Measurements from ENCODE around the gene NPL.

The NPL gene

GRCh38 chr1:182848736-182849135 lies 59.2 kb downstream of the NPL start:
- H3K4me1 ChIP-seq (ENCODE audit: control insufficient read depth, insufficient read depth, low read length): peaks cover 6% of the 10 kb centered on the region
- no peak overlapping the region for H3K9ac ChIP-seq (ENCODE audit: low read length)
- no peaks in the 10 kb centered on the region for H3K9me3 ChIP-seq (ENCODE audit: control insufficient read depth, low read length)
- peaks cover 99% of the 10 kb centered on the region for H3K36me3 ChIP-seq (ENCODE audit: control insufficient read depth, insufficient read depth, low read length, severe bottlenecking)
- no peaks in the 10 kb centered on the region for H3K27me3 ChIP-seq (replicated peaks; ENCODE audit: control insufficient read depth, insufficient read depth, low read length)
- H3K4me3 ChIP-seq (ENCODE audit: low read length): no peak overlapping the region
- DNase-seq (ENCODE audit: low read depth): no peak

- no peaks in the 10 kb centered on the region for H3K27me3 ChIP-seq (replicated peaks; ENCODE audit: control insufficient read depth, insufficient read depth, low read length)
- H3K36me3 ChIP-seq (ENCODE audit: control insufficient read depth, insufficient read depth, low read length, severe bottlenecking): peaks cover 100% of the 10 kb centered on the region
- no peak for DNase-seq (ENCODE audit: low read depth)
- no peak overlapping the region for H3K9ac ChIP-seq (ENCODE audit: low read length)
- H3K4me3 ChIP-seq (ENCODE audit: low read length): no peak overlapping the region
- peaks cover 10% of the 10 kb centered on the region for H3K4me1 ChIP-seq (ENCODE audit: control insufficient read depth, insufficient read depth, low read length)
- H3K9me3 ChIP-seq (ENCODE audit: control insufficient read depth, low read length): no peaks in the 10 kb centered on the region
These were observed 60.7 kb downstream of the NPL start for GRCh38 chr1:182850319-182850718.

GRCh38 chr1:182851825-182852224 lies 62.3 kb downstream of the NPL start:
- no peaks in the 10 kb centered on the region for H3K27me3 ChIP-seq (replicated peaks; ENCODE audit: control insufficient read depth, insufficient read depth, low read length)
- H3K9me3 ChIP-seq (ENCODE audit: control insufficient read depth, low read length): no peaks in the 10 kb centered on the region
- peaks cover 22% of the 10 kb centered on the region for H3K4me1 ChIP-seq (ENCODE audit: control insufficient read depth, insufficient read depth, low read length)
- H3K4me3 ChIP-seq (ENCODE audit: low read length): no peak overlapping the region
- DNase-seq (ENCODE audit: low read depth): no peak
- H3K36me3 ChIP-seq (ENCODE audit: control insufficient read depth, insufficient read depth, low read length, severe bottlenecking): peaks cover 100% of the 10 kb centered on the region
- no peak overlapping the region for H3K9ac ChIP-seq (ENCODE audit: low read length)

DNA sequence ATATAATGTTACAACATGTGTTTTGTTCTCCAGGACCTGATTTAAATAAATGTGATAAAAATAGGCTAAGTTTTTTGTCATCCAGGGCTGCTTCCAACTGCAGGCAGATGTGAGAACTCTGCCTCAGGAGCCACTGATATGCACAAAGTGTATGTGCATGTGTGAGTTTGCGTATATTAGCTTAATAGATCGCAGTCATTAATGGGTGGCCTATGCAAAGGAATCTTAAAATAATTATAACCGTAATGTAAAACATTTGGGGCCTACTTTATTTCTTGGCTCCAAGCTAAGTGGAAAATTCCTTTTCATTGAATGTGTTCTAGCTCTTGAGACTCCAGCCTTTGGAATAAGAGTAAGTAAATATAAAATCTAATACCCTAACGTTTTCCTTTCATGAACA lies 66.3 kb downstream of the NPL start:
- Histone ChIP-seq H3K4me3 (ENCODE audit: low read length) (no peak overlapping the region), H3K27me3 (replicated peaks; ENCODE audit: control insufficient read depth, insufficient read depth, low read length) (no peaks in the 10 kb centered on the region), H3K9ac (ENCODE audit: low read length) (peak overlapping the region; percentile 12), H3K4me1 (ENCODE audit: control insufficient read depth, insufficient read depth, low read length) (peaks cover 22% of the 10 kb centered on the region), H3K36me3 (ENCODE audit: control insufficient read depth, insufficient read depth, low read length, severe bottlenecking) (peaks cover 100% of the 10 kb centered on the region), H3K9me3 (ENCODE audit: control insufficient read depth, low read length) (no peaks in the 10 kb centered on the region)
- DNase-seq (ENCODE audit: low read depth): peak; percentile 52

DNA sequence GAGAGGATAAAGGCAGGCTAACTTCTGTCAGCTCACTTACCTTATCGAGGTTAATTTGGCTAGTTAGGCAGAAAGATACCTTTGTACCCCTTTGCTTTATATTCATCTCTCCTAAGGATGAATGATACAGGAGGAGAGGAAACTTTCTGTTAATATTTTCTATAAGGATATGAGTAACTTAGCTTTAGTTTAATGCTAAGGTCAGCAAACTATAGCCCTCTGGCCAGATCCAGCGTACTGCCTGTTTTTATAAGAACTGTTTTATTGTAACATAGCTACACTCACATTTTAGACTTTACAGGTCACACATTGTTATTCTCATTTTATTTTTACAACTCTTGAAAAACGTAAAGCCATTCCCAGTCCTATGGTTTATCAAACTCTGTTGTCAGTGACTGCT lies 67.6 kb downstream of the NPL start:
- Histone ChIP-seq H3K36me3 (ENCODE audit: control insufficient read depth, insufficient read depth, low read length, severe bottlenecking) (peaks cover 100% of the 10 kb centered on the region), H3K9ac (ENCODE audit: low read length) (no peak overlapping the region), H3K4me3 (ENCODE audit: low read length) (no peak overlapping the region), H3K9me3 (ENCODE audit: control insufficient read depth, low read length) (no peaks in the 10 kb centered on the region), H3K4me1 (ENCODE audit: control insufficient read depth, insufficient read depth, low read length) (peaks cover 16% of the 10 kb centered on the region), H3K27me3 (replicated peaks; ENCODE audit: control insufficient read depth, insufficient read depth, low read length) (no peaks in the 10 kb centered on the region)
- no peak for DNase-seq (ENCODE audit: low read depth)

- H3K9ac ChIP-seq (ENCODE audit: low read length): no peak overlapping the region
- peaks cover 100% of the 10 kb centered on the region for H3K36me3 ChIP-seq (ENCODE audit: control insufficient read depth, insufficient read depth, low read length, severe bottlenecking)
- H3K4me3 ChIP-seq (ENCODE audit: low read length): no peak overlapping the region
- no peaks in the 10 kb centered on the region for H3K9me3 ChIP-seq (ENCODE audit: control insufficient read depth, low read length)
- DNase-seq (ENCODE audit: low read depth): no peak
- peaks cover 8% of the 10 kb centered on the region for H3K4me1 ChIP-seq (ENCODE audit: control insufficient read depth, insufficient read depth, low read length)
- H3K27me3 ChIP-seq (replicated peaks; ENCODE audit: control insufficient read depth, insufficient read depth, low read length): no peaks in the 10 kb centered on the region
These were observed 71.1 kb downstream of the NPL start for GRCh38 chr1:182860658-182861057.

GRCh38 chr1:182861994-182862393 lies 72.4 kb downstream of the NPL start:
- DNase-seq (ENCODE audit: low read depth): no peak
- no peaks in the 10 kb centered on the region for H3K4me1 ChIP-seq (ENCODE audit: control insufficient read depth, insufficient read depth, low read length)
- no peak overlapping the region for H3K4me3 ChIP-seq (ENCODE audit: low read length)
- no peaks in the 10 kb centered on the region for H3K27me3 ChIP-seq (replicated peaks; ENCODE audit: control insufficient read depth, insufficient read depth, low read length)
- H3K36me3 ChIP-seq (ENCODE audit: control insufficient read depth, insufficient read depth, low read length, severe bottlenecking): peaks cover 100% of the 10 kb centered on the region
- no peaks in the 10 kb centered on the region for H3K9me3 ChIP-seq (ENCODE audit: control insufficient read depth, low read length)
- H3K9ac ChIP-seq (ENCODE audit: low read length): no peak overlapping the region

GRCh38 chr1:182862827-182863226 lies 73.3 kb downstream of the NPL start:
- DNase-seq (ENCODE audit: low read depth): no peak
- no peaks in the 10 kb centered on the region for H3K9me3 ChIP-seq (ENCODE audit: control insufficient read depth, low read length)
- H3K4me1 ChIP-seq (ENCODE audit: control insufficient read depth, insufficient read depth, low read length): peaks cover 6% of the 10 kb centered on the region
- no peak overlapping the region for H3K9ac ChIP-seq (ENCODE audit: low read length)
- no peak overlapping the region for H3K4me3 ChIP-seq (ENCODE audit: low read length)
- peaks cover 100% of the 10 kb centered on the region for H3K36me3 ChIP-seq (ENCODE audit: control insufficient read depth, insufficient read depth, low read length, severe bottlenecking)
- no peaks in the 10 kb centered on the region for H3K27me3 ChIP-seq (replicated peaks; ENCODE audit: control insufficient read depth, insufficient read depth, low read length)

DNA sequence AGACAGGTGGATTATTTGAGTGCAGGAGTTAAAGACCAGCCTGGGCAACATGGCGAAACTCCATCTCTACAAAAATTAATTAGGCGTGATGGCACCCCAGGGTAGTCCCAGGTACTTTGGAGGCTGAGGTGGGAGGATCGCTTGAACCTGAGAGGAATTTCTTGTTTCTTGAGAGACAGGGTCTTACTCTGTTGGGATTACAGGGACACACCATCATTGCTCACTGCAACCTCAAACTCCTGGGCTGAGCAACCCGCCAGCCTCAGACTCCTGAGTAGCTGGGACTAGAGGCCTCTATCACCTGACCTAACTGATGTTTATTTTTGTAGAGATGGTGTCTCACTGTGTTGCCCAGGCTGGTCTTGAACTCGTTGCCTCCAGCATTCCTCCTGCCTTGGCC lies 74.4 kb downstream of the NPL start:
- no peak overlapping the region for H3K9ac ChIP-seq (ENCODE audit: low read length)
- H3K36me3 ChIP-seq (ENCODE audit: control insufficient read depth, insufficient read depth, low read length, severe bottlenecking): peaks cover 100% of the 10 kb centered on the region
- no peaks in the 10 kb centered on the region for H3K9me3 ChIP-seq (ENCODE audit: control insufficient read depth, low read length)
- H3K27me3 ChIP-seq (replicated peaks; ENCODE audit: control insufficient read depth, insufficient read depth, low read length): no peaks in the 10 kb centered on the region
- DNase-seq (ENCODE audit: low read depth): no peak
- no peak overlapping the region for H3K4me3 ChIP-seq (ENCODE audit: low read length)
- H3K4me1 ChIP-seq (ENCODE audit: control insufficient read depth, insufficient read depth, low read length): peaks cover 7% of the 10 kb centered on the region

- Histone ChIP-seq H3K4me1 (ENCODE audit: control insufficient read depth, insufficient read depth, low read length) (peaks cover 7% of the 10 kb centered on the region), H3K27me3 (replicated peaks; ENCODE audit: control insufficient read depth, insufficient read depth, low read length) (no peaks in the 10 kb centered on the region), H3K4me3 (ENCODE audit: low read length) (no peak overlapping the region), H3K36me3 (ENCODE audit: control insufficient read depth, insufficient read depth, low read length, severe bottlenecking) (peaks cover 100% of the 10 kb centered on the region), H3K9me3 (ENCODE audit: control insufficient read depth, low read length) (no peaks in the 10 kb centered on the region), H3K9ac (ENCODE audit: low read length) (no peak overlapping the region)
- no peak for DNase-seq (ENCODE audit: low read depth)
These were observed 78.3 kb downstream of the NPL start for GRCh38 chr1:182867861-182868260.

DNA sequence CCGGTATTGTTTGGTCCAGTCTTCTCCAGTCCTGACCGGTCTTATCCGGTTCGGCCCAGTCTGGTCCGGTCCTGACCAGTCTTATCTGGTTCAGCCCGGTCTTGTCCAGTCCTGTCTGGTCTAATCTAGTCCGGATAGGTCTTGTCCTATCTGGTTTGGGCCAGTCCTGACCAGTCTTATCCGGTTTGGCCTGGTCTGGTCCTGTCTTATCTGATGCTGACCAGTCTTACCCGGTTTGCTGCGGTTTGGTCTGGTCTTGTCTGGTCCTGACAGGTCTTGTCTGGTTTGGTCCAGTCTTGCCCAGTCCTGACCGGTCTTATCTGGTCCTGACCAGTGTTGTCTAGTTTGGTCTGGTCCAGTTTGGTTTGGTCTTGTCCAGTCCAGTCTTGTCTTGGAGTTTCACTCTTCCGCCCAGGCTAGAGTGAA lies 79.7 kb downstream of the NPL start:
- H3K4me1 ChIP-seq (ENCODE audit: control insufficient read depth, insufficient read depth, low read length): peaks cover 7% of the 10 kb centered on the region
- H3K27me3 ChIP-seq (replicated peaks; ENCODE audit: control insufficient read depth, insufficient read depth, low read length): no peaks in the 10 kb centered on the region
- H3K9ac ChIP-seq (ENCODE audit: low read length): no peak overlapping the region
- DNase-seq (ENCODE audit: low read depth): no peak
- H3K4me3 ChIP-seq (ENCODE audit: low read length): no peak overlapping the region
- H3K36me3 ChIP-seq (ENCODE audit: control insufficient read depth, insufficient read depth, low read length, severe bottlenecking): peaks cover 100% of the 10 kb centered on the region
- H3K9me3 ChIP-seq (ENCODE audit: control insufficient read depth, low read length): no peaks in the 10 kb centered on the region

DNA sequence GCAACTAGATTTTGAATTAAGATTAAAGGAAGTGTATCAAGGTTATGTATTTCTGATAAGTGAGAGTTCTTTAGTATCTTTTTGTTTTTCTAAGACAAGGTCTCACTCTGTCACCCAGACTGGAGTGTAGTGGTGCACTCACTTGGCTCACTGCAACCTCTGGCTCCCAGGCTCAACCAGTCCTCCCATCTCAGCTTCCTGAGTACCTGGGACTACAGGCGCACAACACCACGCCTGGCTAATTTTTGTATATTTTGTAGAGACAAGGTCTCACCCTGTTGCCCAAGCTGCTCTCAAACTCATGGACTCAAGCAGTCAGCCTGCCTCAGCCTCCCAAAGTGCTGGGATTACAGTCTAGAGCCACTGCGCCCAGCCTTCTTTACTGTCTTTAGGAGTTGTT lies 83.3 kb downstream of the NPL start:
- H3K4me3 ChIP-seq (ENCODE audit: low read length): no peak overlapping the region
- no peak for DNase-seq (ENCODE audit: low read depth)
- no peaks in the 10 kb centered on the region for H3K9me3 ChIP-seq (ENCODE audit: control insufficient read depth, low read length)
- H3K27me3 ChIP-seq (replicated peaks; ENCODE audit: control insufficient read depth, insufficient read depth, low read length): no peaks in the 10 kb centered on the region
- H3K4me1 ChIP-seq (ENCODE audit: control insufficient read depth, insufficient read depth, low read length): no peaks in the 10 kb centered on the region
- no peak overlapping the region for H3K9ac ChIP-seq (ENCODE audit: low read length)
- peaks cover 100% of the 10 kb centered on the region for H3K36me3 ChIP-seq (ENCODE audit: control insufficient read depth, insufficient read depth, low read length, severe bottlenecking)

All from adipocyte (in vitro differentiated cells).